GM18517 (cell line): Measurements from ENCODE around the gene FTCD.
"Not testable (repeated sequence)": the region's sequence is repeated elsewhere in the genome, so short reads cannot be mapped to it uniquely, and the experiment has no call there.

ENCODE experiments used
- ATAC-seq: cut with Tn5 transposase; IDR thresholded peaks from one replicate; pipeline ENCODE4 v1.9.1; 2021; ENCODE audit warnings: mild to moderate bottlenecking, moderate library complexity; ENCODE audit not compliant: unreplicated experiment

The FTCD gene

DNA sequence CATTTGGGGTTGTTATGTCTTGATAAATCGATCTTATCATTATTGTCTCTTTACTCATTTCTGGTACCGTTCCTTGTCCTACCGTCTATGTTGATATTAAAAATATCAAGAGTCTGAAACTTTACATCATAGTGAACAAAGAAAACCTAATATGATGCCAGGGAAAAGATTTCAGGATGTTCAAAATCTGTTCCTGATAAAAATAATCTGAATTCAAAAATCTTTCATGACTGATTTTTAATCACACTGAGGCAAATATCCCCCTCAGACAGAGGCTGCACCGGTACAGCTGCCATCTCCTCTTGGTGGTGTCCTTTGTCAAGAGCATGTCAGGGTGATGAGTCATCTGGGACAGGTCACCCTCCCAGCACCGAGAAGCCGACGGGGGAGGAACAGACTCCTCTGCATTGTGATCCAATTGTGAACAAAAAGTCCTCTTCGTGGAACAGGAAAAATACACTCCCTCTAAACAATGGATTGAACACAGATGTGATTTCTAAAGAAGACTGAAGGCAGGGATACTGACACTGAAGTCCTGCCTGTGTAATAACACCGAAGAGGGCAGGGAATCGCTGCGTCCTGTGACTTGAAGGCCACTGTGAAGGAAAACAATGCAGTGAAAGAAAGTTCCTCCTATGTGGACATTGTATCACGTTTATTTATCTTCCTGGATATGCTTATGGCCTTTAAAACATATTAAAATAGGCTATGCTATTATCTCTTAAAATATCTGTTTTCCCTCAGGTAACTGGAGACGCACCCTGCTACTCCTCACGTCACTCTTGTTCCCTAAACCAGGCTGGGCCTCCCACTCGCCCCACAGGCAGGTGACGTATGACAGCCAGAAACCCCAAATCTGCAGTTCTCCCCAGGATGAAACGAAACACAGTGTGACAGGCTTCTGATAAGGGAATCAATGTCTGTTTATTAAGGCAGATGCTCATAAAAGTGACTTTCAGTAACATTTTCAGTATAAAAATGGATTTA, 33.1 kb upstream of the FTCD start:
- ATAC-seq, result no peak

DNA sequence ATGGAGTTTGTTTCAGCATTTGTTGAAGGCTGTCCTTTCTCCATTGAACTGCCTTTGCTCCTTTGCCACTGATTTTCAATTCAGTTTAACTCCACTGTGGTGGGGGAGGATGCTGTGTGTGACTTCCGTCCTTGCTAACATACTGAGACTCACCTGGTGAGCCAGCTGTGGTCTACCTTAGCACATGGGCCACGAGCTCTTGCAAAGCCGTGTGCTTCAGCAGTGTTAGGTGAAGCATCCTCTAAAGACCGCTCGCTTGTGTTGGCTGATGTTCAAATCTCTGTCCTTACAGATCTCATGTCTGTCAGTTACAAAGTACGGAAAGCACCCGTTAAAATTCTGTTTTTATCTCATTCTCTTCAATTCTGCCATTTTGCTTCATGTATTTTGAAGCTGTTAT, 32.4 kb upstream of the FTCD start:
- ATAC-seq, result no peak

DNA sequence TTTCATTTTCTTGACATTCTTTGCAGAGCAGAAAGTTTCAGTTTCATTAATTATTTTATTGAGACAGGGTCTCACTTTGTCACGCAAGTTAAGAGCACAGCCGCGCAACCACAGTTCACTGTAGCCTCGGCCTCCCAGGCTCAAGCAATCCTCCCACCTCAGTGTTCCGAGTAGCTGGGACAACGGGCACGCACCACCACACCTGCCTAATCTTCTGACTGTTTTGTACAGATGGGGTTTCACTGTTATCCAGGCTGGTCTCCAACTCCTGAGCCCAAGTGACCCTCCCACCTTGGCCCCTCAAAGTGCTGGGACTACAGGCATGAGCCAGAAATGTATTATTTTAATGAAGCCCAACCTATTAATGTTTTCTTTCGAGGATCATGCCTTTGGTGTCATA, 31.9 kb upstream of the FTCD start:
- no peak for ATAC-seq

DNA sequence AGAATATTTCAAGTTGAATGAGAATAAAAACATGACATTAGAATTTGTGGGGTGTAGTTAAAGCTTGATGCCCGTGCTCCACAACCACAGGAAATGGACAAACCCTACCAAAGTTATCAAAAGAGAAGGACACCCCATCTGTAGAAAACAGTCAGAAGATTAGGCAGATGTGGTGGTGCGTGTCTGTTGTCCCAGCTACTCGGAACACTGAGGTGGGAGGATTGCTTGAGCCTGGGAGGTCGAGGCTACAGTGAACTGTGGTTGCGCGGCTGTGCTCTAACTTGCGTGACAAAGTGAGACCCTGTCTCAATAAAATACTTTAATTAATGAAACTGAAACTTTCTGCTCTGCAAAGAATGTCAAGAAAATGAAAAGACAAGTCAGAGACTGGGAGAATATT, 30.3 kb upstream of the FTCD start:
- no peak for ATAC-seq

DNA sequence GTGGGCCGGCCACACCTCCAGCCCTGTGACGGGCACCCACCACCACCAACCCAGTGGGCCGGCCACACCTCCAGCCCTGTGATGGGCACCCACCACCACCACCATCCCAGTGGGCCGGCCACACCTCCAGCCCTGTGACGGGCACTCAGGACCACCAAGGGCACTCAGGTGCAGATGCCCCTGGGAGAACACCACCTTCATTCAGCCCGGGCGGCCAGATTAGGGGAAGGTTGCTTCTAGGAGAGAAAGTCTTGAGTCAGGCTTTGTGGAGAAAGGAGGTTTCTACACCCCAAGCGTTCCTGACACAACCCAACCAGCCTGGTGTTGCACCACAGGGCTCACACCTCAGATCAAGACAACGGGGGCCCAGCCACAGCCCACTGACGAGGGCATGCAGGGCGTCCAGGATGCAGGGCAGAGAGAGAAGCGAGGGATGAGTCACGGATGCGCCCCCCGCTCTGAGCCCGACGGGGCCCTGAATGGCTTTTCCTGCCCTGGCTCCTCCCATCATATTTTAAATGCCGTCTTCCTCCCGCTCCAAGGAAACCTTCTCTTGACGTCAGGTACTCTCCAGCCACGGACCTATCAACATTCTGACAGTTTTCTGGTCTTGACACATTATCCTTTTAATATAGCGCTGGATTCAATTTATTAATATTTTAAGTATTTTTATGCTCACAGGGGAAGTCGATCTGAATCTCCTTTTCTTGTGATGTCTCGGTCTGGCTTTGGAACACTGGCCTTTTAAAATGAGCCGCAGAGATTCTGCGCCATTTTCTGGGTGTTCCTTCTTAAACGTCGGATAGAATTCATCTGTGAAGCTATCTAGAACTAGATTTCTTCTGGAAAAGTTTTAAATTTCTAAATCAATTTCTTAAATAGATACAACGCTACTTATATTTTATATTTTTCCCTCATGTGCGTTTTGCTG, 29.5 kb upstream of the FTCD start:
- ATAC-seq, result no peak

DNA sequence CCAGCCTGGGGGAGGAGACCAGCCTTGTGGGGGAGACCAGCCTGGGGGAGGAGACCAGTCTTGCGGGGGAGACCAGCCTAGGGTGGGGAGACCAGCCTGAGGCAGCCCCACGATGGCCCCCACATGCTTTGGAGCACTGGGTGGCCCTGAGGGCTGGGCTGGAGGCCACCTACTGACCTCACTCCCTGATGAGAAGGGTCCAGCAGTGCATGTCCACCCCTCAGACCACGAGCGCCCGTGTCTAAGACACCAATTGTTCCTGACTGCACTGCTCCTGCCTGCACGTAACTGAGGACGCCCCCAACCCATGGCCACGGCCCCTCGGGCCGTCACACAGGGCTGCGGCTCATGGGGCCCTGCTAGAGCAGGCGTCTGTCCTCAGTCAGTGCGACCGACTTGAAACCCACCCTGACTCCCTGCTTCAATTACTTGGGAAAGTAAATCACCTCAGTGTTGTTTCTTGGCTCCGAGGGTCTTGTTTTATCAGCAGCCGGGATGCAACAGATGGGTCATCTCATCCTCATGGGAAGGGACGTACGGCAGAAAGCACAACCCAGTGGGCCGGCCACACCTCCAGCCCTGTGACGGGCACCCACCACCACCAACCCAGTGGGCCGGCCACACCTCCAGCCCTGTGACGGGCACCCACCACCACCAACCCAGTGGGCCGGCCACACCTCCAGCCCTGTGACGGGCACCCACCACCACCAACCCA, 28.7 kb upstream of the FTCD start, which contains the start of gene SPATC1L:
TSS of gene SPATC1L (minus strand) at position 550 of the 715 bp plus-strand sequence. CDS start 1,643 bp downstream, outside the sequence.
- no peak for ATAC-seq

DNA sequence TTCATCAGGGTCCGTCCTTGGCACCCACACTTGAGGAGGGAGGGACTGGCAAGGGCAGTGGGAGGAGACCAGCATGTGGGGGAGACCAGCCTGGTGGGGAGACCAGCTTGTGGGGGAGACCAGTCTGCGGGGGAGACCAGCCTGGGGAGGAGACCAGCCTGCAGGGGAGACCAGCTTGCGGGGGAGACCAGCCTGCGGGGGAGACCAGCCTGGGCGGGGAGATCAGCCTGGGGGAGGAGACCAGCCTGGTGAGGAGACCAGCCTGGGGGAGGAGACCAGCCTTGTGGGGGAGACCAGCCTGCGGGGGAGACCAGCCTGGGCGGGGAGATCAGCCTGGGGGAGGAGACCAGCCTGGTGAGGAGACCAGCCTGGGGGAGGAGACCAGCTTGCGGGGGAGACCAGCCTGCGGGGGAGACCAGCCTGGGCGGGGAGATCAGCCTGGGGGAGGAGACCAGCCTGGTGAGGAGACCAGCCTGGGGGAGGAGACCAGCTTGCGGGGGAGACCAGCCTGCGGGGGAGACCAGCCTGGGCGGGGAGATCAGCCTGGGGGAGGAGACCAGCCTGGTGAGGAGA, 28.0 kb upstream of the FTCD start:
- not testable (repeated sequence) for ATAC-seq

DNA sequence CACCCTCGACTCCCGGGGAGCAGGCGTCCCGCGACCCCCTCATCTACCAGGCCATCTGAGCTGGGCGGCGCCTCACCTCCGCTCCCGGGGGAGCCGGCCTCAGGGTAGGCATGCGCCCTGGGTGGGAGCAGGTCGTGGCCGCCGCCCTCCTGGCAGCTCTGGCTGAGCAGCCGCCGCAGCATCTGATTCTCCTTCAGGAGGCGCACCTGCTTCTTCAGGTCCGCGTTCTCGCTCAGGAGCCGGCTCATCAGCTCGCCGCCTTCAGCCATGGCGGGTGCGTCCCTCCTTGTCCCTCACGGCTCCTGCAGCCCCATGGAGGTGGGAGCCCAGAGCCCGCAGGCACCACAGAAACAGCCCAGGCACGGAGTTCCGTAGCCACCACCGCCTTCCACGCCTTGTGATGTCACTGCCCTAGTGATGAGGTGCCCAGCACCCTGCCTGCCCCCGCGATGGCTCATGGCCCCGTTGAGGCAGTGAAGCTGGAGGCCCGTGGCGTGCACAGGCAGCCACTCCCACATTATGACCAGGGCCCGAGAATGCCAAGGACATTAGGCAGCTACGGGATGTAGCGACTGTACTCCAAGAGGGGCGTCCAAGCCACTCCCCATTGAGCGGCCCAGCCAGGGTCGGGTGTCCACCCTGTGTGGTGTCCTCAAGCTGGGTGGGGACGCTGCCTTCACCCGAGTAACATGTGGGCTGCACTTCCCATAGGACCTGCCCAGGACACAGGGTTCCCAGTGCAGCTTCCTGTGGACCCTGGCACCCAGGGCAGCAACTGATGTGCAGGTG, 27.4 kb upstream of the FTCD start:
- ATAC-seq, result no peak

DNA sequence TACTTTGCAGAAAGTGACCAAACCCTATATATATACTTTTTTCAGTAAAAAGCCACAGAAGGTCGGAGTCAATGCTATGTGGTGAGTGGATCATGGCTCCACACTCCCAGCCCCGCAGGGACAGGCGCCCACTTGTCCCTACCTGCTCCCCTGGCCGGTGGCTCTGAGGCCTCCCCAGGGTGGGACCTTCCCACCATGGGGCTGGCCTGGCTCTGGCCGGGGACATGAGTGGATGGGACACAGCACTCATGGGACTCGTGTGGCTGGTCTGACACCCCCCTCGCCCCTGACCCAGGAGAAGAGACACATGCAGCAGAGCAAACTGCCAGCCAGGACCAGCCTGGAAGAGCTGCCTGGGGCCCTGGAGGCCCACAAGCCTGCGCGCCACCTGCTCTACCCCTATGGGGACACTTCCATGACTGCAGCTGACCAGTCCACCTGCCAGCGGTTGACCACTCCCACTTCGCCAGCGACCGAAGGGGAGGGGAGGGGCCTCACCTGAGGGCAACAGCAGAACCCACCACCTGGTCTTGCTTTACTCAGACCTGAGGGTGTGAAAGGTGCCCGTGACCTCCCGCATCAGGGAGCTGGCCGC, 26.7 kb upstream of the FTCD start:
- no peak for ATAC-seq

DNA sequence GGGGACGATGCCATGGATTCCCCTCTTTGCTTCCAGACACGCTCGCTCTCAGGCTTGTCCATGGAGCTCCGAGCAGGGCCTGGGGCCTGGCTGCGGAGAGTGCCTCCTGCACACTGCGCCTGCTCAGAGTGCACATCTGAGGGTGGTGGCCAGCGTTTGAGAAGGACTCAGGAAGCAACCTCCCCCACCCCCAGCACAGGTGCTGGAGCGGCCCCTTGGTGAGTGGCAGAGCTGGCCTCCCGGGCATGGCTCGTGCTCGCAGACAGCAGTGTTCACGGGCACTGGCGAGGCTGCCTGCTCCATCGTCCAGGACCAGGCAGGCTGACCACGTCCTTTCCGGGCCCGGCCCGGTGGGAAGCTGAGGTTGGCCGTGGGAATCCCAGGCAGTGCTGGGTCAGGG, 26.1 kb upstream of the FTCD start:
- ATAC-seq, result no peak

DNA sequence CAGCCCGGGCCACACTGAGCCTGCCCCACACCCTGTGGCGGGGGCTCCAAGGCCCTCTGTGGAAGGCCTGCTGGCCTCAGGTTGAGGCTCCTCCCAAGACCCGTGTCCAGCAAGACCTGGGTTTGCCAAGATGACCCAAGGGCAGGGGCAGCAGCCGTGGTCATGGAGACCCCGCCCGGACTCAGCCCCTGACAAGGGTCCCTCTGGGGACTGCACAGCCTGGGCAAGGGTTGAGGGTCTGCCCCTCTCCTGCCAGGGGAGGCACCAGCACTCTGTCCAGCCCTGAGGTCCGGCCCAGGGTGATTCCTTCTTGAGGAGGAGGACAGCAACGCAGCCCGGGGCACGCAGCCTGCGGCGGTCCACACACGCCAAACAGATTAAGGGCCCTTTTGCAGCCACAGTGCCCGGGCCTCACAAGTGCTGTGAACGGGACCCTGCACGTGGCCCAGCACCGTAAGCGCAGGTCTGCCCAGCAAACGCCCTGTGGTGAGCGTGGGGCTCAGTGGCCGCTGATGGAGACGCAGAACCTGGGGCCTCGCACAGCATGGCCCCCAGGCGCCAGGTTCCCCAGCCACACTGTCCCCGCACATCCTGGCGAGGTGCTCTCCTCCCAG, 25.5 kb upstream of the FTCD start:
- ATAC-seq, result no peak

DNA sequence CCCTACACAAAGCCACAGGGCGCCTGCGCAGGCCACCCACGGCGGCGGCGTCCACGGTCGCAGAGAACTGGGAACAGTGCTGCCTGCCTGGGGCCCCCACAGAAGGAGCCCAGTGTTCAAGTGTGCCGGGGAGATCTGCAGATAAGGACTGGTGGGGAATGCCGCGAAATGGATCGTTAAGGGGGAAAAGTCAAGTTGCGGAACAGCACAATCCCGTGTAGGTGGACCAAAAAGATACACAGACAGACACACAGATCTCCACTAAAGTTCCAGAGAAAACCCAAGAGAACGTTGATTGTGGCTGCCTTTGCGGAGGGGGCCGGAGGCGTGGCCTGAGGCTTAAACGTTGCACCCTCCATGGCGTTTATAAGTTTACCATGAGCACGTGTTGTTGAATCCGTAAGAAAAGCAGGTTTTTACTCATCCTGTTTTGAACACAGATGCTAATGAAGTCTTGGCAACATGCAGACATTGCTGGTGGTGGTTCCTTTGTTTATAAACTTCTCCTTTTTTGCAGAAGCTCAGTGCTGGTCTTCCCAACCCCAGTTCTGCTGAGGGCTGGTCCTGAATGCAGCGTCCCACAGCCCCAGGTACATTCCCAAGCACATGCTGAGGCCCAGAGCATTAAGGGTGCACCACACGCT, 24.8 kb upstream of the FTCD start:
- ATAC-seq, result no peak

DNA sequence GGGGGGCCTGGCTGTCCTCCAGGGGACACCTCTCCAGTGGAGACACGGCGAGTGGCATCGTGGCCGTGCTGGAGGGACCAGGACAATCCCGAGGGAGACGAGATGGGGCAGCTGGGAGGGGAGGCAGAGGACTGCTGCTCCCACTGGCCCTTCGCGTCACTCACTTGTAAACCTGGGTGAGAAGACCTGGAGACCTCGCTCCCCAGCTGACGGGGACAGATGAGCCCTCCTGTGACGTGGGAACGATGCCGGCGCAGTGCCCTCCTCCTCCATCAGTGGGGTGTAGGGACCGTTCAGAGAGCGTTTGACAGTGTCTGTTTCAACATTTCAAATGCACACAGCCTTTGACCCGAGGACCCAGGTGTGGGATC, 24.3 kb upstream of the FTCD start:
- no peak for ATAC-seq

DNA sequence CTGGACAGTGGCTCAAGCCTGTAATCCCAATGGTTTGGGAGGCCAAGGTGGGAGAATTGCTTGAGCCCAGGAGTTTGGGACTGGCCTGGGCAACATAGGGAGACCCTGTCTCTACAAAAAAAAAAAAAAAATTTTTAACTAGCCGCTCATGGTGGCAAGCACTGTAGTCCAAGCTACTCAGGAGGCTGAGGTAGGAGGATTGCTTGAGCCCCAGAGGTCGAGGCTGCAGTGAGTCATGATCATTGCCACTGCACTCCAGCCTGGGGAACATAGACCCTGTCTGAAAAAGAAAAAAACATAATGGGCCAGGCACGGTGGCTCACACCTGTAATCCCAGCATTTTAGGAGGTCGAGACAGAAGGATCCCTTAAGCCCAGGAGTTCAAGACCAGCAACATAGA, 23.6 kb upstream of the FTCD start:
- ATAC-seq, result no peak

DNA sequence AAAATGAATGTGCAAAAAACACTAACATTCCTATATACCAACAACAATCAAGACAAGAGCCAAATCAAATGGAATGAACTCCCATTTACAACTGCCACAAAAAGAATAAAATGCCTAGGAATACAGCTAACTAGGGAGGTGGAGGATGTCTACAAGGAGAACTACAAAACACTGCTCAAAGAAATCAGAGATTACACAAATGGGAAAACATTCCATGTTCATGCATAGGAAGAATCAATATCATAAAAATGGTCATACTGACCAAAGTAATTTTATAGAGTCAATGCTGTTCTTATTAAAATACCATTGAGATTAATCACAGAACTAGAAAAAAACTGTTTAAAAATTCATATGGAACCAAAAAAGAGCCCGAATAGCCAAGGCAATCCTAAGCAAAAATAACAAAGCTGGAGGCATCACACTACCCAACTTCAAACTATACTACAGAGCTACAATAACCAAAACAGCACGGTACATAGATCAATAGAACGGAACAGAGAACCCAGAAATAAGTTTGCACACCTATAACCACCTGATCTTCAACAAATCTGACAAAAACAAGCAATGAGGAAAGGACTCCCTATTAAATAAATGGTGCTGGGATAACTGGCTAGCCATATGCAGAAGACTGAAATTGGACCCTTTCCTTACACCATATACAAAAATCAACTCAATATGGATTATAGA, 21.2 kb upstream of the FTCD start:
- not testable (repeated sequence) for ATAC-seq

DNA sequence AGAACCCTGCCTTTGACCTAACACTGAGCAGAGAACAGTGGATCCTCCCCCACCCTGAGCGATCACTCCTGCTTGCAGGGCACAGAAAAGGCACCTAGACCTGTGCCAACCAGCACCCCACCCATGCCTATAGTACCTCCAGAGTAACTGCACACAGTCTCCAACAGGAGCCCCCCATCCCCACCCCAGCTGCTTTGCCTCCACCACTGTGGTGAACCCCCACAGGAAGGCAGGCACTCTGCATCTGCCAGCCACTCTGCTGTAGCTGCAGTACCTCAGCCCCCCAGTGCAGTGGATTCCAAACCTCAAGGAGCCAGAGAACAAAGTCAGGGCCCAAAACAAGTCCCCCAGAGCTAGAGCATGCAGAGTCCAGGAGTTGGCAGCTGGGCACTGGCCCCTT, 18.2 kb upstream of the FTCD start:
- ATAC-seq, result no peak

DNA sequence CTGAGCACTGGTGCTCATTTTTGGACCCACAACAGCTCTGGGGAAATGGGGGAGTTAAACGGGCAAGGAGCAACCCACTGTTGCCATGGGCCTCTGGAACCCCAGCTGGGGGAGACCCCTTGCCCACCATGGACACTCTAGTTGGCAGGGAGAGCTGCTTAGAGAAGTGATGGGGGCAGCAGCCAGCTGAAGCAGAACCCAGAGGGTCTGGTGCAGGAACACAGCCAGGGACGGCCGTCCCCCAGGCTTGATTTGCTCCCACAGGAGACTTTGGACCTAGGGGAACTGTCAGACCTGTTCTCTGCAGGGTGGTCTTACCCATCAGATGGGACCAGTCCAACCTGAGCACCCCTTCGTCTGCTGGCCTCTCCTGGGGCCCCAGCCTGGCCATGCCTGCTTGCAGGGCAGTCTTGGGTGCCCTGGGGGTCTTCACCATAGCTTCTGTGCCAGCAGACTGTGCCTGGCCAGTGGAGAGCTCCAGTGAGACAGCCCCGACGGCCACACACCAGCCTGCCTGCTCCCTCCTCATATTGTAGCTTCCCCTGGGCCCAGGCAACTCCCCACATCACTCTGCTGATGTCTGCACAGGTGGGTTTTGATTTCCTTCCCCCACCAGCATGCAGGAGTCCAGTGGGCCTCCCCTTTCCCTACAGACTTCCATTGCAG, 17.6 kb upstream of the FTCD start:
- no peak for ATAC-seq
